ENCODE data around the gene TMEM100.

The TMEM100 gene

GRCh38 chr17:55748841-55749240 lies 26.2 kb upstream of the TMEM100 start:
- no peak for DNase-seq
- in situ Hi-C loops (cut with MboI; ENCODE audit: low pct_unique_long_range_greater_than_20kb, low sequenced_read_pairs): loop anchor here (25.0 kb wide), 1 partner anchor 88 kb away; no protein-coding TSS in a partner anchor

- DNase-seq: no peak
- in situ Hi-C loops (cut with MboI; ENCODE audit: low pct_unique_long_range_greater_than_20kb, low sequenced_read_pairs): loop anchor here (25.0 kb wide), 1 partner anchor 90 kb away; no protein-coding TSS in a partner anchor
These were observed 24.5 kb upstream of the TMEM100 start for GRCh38 chr17:55747209-55747608.

- in situ Hi-C loops (cut with MboI; ENCODE audit: low pct_unique_long_range_greater_than_20kb, low sequenced_read_pairs): loop anchor here (25.0 kb wide), 1 partner anchor 91 kb away; no protein-coding TSS in a partner anchor
- DNase-seq: no peak
These were observed 23.8 kb upstream of the TMEM100 start for GRCh38 chr17:55746466-55746865.

DNA sequence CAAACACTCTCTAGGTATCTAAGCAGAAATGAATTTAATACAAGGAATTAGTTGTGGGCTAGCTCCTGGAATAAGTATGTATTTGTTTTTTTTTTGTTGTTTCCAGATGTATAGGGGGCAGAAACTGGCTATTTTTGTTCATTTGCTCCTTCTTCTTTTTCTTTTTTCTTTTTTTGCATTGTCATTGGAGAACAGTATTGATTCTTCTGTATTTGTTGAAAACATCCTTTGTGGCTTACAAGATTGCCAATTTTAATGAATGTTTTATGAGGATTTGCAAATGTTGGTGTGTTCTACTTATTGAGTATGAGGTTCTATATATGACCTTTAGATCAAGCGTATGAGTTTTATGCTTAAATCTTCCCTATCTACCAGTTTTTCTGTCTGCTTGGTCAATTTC lies 22.6 kb upstream of the TMEM100 start:
- in situ Hi-C loops (cut with MboI; ENCODE audit: low pct_unique_long_range_greater_than_20kb, low sequenced_read_pairs): loop anchor here (25.0 kb wide), 1 partner anchor 92 kb away; no protein-coding TSS in a partner anchor
- no peak for DNase-seq

GRCh38 chr17:55743103-55743679 lies 20.5 kb upstream of the TMEM100 start:
- no peak for DNase-seq
- in situ Hi-C loops (cut with MboI; ENCODE audit: low pct_unique_long_range_greater_than_20kb, low sequenced_read_pairs): loop anchor here (25.0 kb wide), 1 partner anchor 94 kb away; no protein-coding TSS in a partner anchor

DNA sequence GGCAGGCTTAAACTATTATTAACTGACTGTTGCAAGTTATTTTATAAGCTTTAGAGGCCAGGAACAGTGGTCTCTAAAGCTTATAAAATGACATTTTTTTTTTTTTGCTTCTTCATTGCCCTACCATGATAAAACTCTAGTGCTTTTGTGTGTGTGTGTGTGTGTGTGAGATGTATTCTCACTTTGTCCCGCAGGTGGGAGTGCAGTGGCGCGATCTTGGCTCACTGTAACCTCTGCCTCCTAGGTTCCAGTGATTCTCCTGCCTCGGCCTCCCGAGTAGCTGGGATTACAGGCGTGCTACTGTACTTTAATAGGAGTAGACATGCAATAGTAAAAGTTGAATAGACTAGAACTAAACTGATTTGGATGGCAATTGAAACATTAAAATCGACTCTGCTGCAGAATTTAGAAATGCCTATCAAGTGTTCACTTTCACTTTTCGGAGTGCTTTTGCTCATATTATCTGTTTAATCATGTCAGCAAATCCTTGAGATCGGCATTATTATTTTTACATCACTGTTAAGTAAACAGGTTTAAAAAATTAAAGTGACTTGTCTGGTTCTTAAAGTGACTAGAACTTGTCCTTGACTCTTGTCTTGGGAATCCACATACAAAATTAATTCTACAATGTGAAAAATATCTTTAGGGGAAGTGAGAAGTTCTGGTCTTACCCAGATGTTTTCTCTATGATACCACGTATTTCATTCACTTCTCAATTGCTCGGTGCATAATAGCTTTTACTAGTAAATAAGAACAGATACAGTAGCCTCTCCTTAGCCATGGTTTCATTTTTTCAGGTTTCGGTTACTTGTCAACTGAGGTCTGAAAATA lies 19.8 kb upstream of the TMEM100 start:
- DNase-seq: peak; percentile 9
- in situ Hi-C loops (cut with MboI; ENCODE audit: low pct_unique_long_range_greater_than_20kb, low sequenced_read_pairs): loop anchor here (25.0 kb wide), 1 partner anchor 95 kb away; no protein-coding TSS in a partner anchor

DNA sequence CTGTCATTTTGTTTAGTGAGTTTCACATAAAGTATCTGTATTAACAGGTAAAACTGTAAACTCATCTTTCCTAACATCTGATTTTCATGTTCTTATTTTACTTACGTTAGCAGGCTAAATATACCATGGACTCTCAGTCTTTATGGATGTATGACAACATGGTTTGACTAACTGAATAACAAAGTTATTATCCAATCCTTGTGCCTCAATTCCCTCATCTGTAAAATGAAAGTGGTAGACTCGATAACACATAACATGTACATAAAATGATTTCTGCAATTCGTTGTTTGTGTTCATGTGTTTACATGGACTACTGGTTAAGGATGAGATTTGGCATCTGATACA lies 18.7 kb upstream of the TMEM100 start:
- in situ Hi-C loops (cut with MboI; ENCODE audit: low pct_unique_long_range_greater_than_20kb, low sequenced_read_pairs): loop anchor here (25.0 kb wide), 1 partner anchor 96 kb away; no protein-coding TSS in a partner anchor
- DNase-seq: no peak

- no peak for DNase-seq
- in situ Hi-C loops (cut with MboI; ENCODE audit: low pct_unique_long_range_greater_than_20kb, low sequenced_read_pairs): loop anchor here (25.0 kb wide), 1 partner anchor 97 kb away; no protein-coding TSS in a partner anchor
These were observed 18.1 kb upstream of the TMEM100 start for GRCh38 chr17:55740511-55741355.

DNA sequence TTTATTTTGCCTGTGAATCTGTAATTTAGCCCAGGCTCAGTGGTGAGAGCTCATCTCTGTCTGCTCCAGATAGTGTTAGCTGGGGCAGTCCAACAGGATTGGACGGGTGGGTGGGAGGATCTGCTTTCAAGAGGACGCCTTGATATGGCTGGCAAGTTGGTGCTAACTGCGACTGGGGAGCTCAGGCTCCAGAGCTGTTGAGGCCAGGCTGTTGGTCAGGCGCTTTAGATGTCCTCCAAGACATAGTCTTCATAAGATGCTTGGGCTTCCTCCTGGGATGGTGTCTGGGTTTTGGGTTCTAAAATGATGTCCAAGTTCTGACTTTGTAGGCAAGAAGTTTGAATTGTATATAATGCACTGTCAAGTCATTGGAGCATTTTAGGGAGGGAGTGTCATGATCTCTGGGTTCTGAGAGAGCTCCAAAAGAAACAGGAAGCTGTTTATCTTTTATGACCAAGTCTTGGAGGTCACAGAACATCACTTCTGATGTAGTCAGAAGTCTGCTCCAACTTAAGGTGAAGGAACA lies 15.4 kb upstream of the TMEM100 start:
- in situ Hi-C loops (cut with MboI; ENCODE audit: low pct_unique_long_range_greater_than_20kb, low sequenced_read_pairs): loop anchor here (25.0 kb wide), 1 partner anchor 99 kb away; no protein-coding TSS in a partner anchor
- peak; percentile 12 for DNase-seq

DNA sequence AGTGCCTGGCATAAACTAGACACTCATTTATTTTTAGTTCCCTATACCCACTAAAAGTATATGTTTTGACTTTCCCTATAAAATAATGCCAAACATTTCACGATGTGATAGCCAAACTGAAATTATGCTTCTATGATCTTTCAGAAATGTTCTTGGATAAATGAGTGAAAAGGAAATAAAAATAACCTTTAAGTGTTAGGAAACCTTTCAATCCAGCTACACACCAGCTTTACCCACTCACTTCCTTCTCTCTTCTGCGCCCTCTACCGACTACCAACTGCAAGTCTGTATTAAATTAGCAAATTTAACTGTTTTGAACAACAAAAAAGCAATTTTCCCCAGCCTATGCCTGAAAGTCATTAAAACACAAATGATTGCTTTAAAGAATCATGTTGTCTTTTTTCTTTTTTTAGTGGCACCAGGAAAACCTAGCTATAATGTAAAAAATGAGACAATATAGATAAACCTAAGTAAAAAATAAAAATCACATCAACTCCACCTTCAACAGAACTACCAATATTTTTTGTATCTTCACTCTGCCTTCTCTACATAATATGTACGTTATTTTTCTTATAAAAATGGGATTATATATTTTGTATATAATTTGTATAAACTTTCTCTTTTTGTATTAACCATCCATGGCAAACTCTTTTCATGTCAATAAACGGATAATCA lies 13.2 kb upstream of the TMEM100 start:
- in situ Hi-C loops (cut with MboI; ENCODE audit: low pct_unique_long_range_greater_than_20kb, low sequenced_read_pairs): loop anchor here (25.0 kb wide), 1 partner anchor 101 kb away; no protein-coding TSS in a partner anchor
- peak; percentile 51 for DNase-seq

DNA sequence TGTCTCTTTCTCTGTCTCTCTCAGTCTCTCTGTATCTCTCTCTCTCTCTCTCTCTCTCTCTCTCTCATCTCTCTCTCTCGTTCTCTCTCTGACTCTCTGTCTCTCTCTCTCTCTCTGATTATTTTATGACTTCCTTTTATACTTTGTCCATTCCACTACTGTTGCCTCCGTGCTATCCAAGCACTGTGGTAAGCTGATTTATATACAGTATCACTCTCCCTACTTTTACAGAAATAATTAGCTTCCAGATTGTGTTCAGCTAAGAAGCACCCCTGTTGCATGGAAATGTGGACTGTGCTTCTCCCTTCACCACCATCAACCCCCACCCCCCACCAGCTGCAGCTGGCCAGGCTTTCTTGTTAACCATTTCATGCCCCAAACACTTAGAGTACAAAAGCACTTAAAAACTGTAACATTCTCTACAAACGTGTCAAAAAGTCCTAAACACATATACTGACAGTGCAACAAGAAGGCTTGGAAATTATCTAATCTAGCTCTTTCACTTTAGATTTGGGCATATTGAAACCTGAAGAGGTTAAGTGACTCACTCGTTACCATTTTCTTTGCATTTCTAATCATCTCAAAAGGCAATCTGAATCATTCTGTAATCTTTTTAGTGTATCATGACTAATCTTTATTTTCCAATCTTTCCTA lies 11.6 kb upstream of the TMEM100 start:
- in situ Hi-C loops (cut with MboI; ENCODE audit: low pct_unique_long_range_greater_than_20kb, low sequenced_read_pairs): loop anchor here (25.0 kb wide), 1 partner anchor 103 kb away; no protein-coding TSS in a partner anchor
- DNase-seq: no peak

DNA sequence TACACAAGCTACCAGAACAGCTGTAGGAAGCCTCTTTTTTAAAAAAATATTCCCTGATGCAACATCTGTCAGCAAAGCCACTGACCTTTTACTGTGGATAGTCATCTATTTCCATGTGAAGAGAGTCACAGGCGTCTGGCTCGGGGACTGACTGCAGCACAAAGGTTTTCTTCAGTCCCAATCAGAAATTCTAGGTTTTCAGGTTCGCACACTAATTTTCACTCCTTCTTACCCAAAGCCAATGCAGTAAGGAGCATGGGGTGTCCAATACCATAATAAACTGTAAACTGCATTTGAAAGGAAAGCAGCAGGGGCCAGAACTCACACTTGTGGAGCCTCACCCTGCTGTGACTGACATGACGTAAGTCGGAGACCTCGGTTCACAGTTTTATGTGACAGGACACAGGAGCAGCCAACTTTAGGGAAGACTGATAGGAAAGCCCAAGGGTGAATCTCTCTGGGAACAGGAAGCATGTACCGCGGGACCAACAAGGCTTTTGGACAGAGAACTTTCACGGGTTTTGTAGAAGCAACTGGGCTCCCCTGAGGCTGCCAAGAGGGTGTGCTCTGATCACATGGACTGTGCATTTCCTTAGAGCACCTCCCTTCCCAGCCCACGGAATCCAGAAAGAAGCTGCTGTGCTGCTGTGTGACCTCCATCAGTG lies 9.1 kb upstream of the TMEM100 start:
- DNase-seq: no peak
- in situ Hi-C loops (cut with MboI; ENCODE audit: low pct_unique_long_range_greater_than_20kb, low sequenced_read_pairs): loop anchor here (25.0 kb wide), 1 partner anchor 106 kb away; no protein-coding TSS in a partner anchor

- in situ Hi-C loops (cut with MboI; ENCODE audit: low pct_unique_long_range_greater_than_20kb, low sequenced_read_pairs): loop anchor here (25.0 kb wide), 1 partner anchor 106 kb away; no protein-coding TSS in a partner anchor
These were observed 8.1 kb upstream of the TMEM100 start for GRCh38 chr17:55730808-55731207.

DNA sequence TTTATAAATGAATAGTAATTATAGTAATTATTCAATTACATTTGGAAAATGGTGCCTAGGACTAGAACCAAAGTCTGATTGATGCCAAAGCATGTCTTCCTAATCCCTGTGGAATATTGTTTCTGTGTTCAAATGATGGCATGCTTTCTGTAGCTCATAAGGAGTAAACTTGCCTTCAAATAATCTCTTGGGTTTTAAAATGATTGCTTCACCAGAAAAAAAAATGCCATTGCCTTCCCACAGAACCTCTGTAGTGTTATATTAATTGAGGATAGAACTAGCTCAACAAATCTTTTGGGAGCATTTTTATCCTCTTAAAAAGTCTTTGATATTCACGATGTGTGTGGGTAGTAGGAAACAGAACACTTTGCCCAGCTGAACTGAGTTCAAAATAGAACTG lies 7.7 kb upstream of the TMEM100 start:
- no peak for DNase-seq
- in situ Hi-C loops (cut with MboI; ENCODE audit: low pct_unique_long_range_greater_than_20kb, low sequenced_read_pairs): loop anchor here (25.0 kb wide), 1 partner anchor 107 kb away; no protein-coding TSS in a partner anchor

More at GRCh38 chr17:55730808-55731207, 8.1 kb upstream of the TMEM100 start:
- DNase-seq: no peak

- no peak for DNase-seq
- in situ Hi-C loops (cut with MboI; ENCODE audit: low pct_unique_long_range_greater_than_20kb, low sequenced_read_pairs): loop anchor here (25.0 kb wide), 1 partner anchor 108 kb away; no protein-coding TSS in a partner anchor
These were observed 6.8 kb upstream of the TMEM100 start for GRCh38 chr17:55729484-55729883.

- DNase-seq: no peak
- in situ Hi-C loops (cut with MboI; ENCODE audit: low pct_unique_long_range_greater_than_20kb, low sequenced_read_pairs): loop anchor here (25.0 kb wide), 1 partner anchor 108 kb away; no protein-coding TSS in a partner anchor
These were observed 6.2 kb upstream of the TMEM100 start for GRCh38 chr17:55728833-55729232.

- in situ Hi-C loops (cut with MboI; ENCODE audit: low pct_unique_long_range_greater_than_20kb, low sequenced_read_pairs): loop anchor here (25.0 kb wide), 1 partner anchor 109 kb away; no protein-coding TSS in a partner anchor
These were observed 5.7 kb upstream of the TMEM100 start for GRCh38 chr17:55728361-55728760.

More at GRCh38 chr17:55728361-55728760, 5.7 kb upstream of the TMEM100 start:
- DNase-seq: no peak
